Measurements from ENCODE around the gene SMIM1.
"Not testable (repeated sequence)": the region's sequence is repeated elsewhere in the genome, so short reads cannot be mapped to it uniquely, and the experiment has no call there.

Gene SMIM1

GRCh38 chr1:3747522-3747848, 25.1 kb upstream of the SMIM1 start:
- H3K4me3 ChIP-seq (replicated peaks in 1 of 2; ENCODE audit: low read depth in 2 of 2, low read length in 2 of 2) = peak overlapping the region; percentile 61 to 69
- no peak for TF ChIP-seq CTCF (IDR thresholded peaks at IDR 0.05; ENCODE audit: low read depth, low read length)

GRCh38 chr1:3747903-3748302, 24.6 kb upstream of the SMIM1 start:
- no peak for DNase-seq (ENCODE audit: low read depth in 2 of 2)
- no peak for TF ChIP-seq CTCF (IDR thresholded peaks at IDR 0.05; ENCODE audit: low read depth, low read length)
- H3K4me3 ChIP-seq (replicated peaks in 1 of 2; ENCODE audit: low read depth in 2 of 2, low read length in 2 of 2) = peak overlapping the region; percentile 61 to 69

More at GRCh38 chr1:3747522-3747848, 25.1 kb upstream of the SMIM1 start:
- DNase-seq (ENCODE audit: low read depth in 2 of 2) = no peak

- not testable (repeated sequence) for H3K4me3 ChIP-seq (replicated peaks in 1 of 2; ENCODE audit: low read depth in 2 of 2, low read length in 2 of 2); DNase-seq (ENCODE audit: low read depth in 2 of 2)
Observed at GRCh38 chr1:3748316-3748900, 24.1 kb upstream of the SMIM1 start.

GRCh38 chr1:3749512-3749911, 23.0 kb upstream of the SMIM1 start:
- TF ChIP-seq CTCF (IDR thresholded peaks at IDR 0.05; ENCODE audit: low read depth, low read length) = no peak
- no peak overlapping the region for H3K4me3 ChIP-seq (replicated peaks in 1 of 2; ENCODE audit: low read depth in 2 of 2, low read length in 2 of 2)
- DNase-seq (ENCODE audit: low read depth in 2 of 2) = no peak

GRCh38 chr1:3750741-3751140, 21.8 kb upstream of the SMIM1 start:
- no peak overlapping the region for H3K4me3 ChIP-seq (replicated peaks in 1 of 2; ENCODE audit: low read depth in 2 of 2, low read length in 2 of 2)
- DNase-seq (ENCODE audit: low read depth in 2 of 2) = no peak
- TF ChIP-seq CTCF (IDR thresholded peaks at IDR 0.05; ENCODE audit: low read depth, low read length) = no peak

- H3K4me3 ChIP-seq (replicated peaks in 1 of 2; ENCODE audit: low read depth in 2 of 2, low read length in 2 of 2) = no peak within 1 kb of the TSS
- TF ChIP-seq CTCF (IDR thresholded peaks at IDR 0.05; ENCODE audit: low read depth, low read length) = no peak
- DNase-seq (ENCODE audit: low read depth in 2 of 2) = no peak
Observed at GRCh38 chr1:3752400-3752945, 20.1 kb upstream of the SMIM1 start, which contains the start of gene CCDC27. Gene CCDC27, plus strand, starts transcription at chr1:3752450. Its CDS starts 32 bp downstream, at chr1:3752482.

- no peak overlapping the region for H3K4me3 ChIP-seq (replicated peaks in 1 of 2; ENCODE audit: low read depth in 2 of 2, low read length in 2 of 2)
- DNase-seq (ENCODE audit: low read depth in 2 of 2) = no peak
- no peak for TF ChIP-seq CTCF (IDR thresholded peaks at IDR 0.05; ENCODE audit: low read depth, low read length)
Observed at GRCh38 chr1:3753656-3754454, 18.7 kb upstream of the SMIM1 start.

All from cardiac fibroblast (primary cell).